ENCODE data around the gene RTL1. TPM values are rescaled to one million over a fixed set of nuclear protein-coding genes. Genes with fewer than 3 reads are reported as not detected.

The RTL1 gene
- polyA plus RNA-seq, 4 donors: 0.03 to 0.16 (median 0.08) TPM

GRCh38 chr14:100867631-100868315 lies 35.7 kb downstream of the RTL1 start:
- no peak for DNase-seq (ENCODE audit: low read depth in 4 of 4, low spot score in 2 of 4)

GRCh38 chr14:100866666-100867630 lies 36.6 kb downstream of the RTL1 start:
- DNase-seq (ENCODE audit: low read depth in 4 of 4, low spot score in 2 of 4): no peak

- no peak for DNase-seq (ENCODE audit: low read depth in 4 of 4, low spot score in 2 of 4)
Observed at GRCh38 chr14:100865682-100866591, 37.6 kb downstream of the RTL1 start.

- no peak for DNase-seq (ENCODE audit: low read depth in 4 of 4, low spot score in 2 of 4)
Observed at GRCh38 chr14:100864960-100865681, 38.4 kb downstream of the RTL1 start.

- no peak for DNase-seq (ENCODE audit: low read depth in 4 of 4, low spot score in 2 of 4)
Observed at GRCh38 chr14:100864206-100864605, 39.3 kb downstream of the RTL1 start.

- no peak for DNase-seq (ENCODE audit: low read depth in 4 of 4, low spot score in 2 of 4)
Observed at GRCh38 chr14:100862793-100863192, 40.7 kb downstream of the RTL1 start.

- no peak for DNase-seq (ENCODE audit: low read depth in 4 of 4, low spot score in 2 of 4)
Observed at GRCh38 chr14:100862277-100862676, 41.2 kb downstream of the RTL1 start.

- no peak for DNase-seq (ENCODE audit: low read depth in 4 of 4, low spot score in 2 of 4)
Observed at GRCh38 chr14:100861937-100862247, 41.6 kb downstream of the RTL1 start.

GRCh38 chr14:100861188-100861936 lies 42.2 kb downstream of the RTL1 start:
- no peak for DNase-seq (ENCODE audit: low read depth in 4 of 4, low spot score in 2 of 4)

GRCh38 chr14:100860556-100861187 lies 42.9 kb downstream of the RTL1 start:
- DNase-seq (ENCODE audit: low read depth in 4 of 4, low spot score in 2 of 4): no peak

- DNase-seq (ENCODE audit: low read depth in 4 of 4, low spot score in 2 of 4): no peak
Observed at GRCh38 chr14:100859781-100860180, 43.7 kb downstream of the RTL1 start.

- no peak for DNase-seq (ENCODE audit: low read depth in 4 of 4, low spot score in 2 of 4)
Observed at GRCh38 chr14:100858838-100859220, 44.7 kb downstream of the RTL1 start.

- DNase-seq (ENCODE audit: low read depth in 4 of 4, low spot score in 2 of 4): no peak
Observed at GRCh38 chr14:100857923-100858837, 45.3 kb downstream of the RTL1 start.

GRCh38 chr14:100857233-100857922 lies 46.1 kb downstream of the RTL1 start:
- no peak for DNase-seq (ENCODE audit: low read depth in 4 of 4, low spot score in 2 of 4)

- no peak for DNase-seq (ENCODE audit: low read depth in 4 of 4, low spot score in 2 of 4)
Observed at GRCh38 chr14:100856056-100856950, 47.2 kb downstream of the RTL1 start.

- no peak for DNase-seq (ENCODE audit: low read depth in 4 of 4, low spot score in 2 of 4)
Observed at GRCh38 chr14:100855256-100855930, 48.1 kb downstream of the RTL1 start.

Measured in left renal cortex interstitium (tissue), 4 donors.